PC-3 (cell line): ENCODE data around the gene MYRFL. TPM values are rescaled to one million over a fixed set of nuclear protein-coding genes. Genes with fewer than 3 reads are reported as not detected.

Source experiments
- ATAC-seq: fragments of 200-7000 bp; cut with Tn5 transposase; 2 replicates; pipeline ENCODE4 v1.9.1; 2020; ENCODE audit warnings: mild to moderate bottlenecking, moderate library complexity
- BruUV-seq: library from RNA; stranded (reverse); fragments of 400-500 nt; replicated peaks from 2 replicates; lab custom pipeline; 2021; lab: Mats Ljungman, UMichigan
- CTCF ChIA-PET: fragments of 300-600 bp; sonication (Branson Sonifier 250); formaldehyde crosslinking; loops from one replicate; lab custom pipeline; 2022; ENCODE audit warnings: antibody characterized with exemption; lab: Charles Lee
- POLR2A ChIA-PET: fragments of 300-600 bp; sonication (Branson Sonifier 250); formaldehyde crosslinking; loops from one replicate; lab custom pipeline; 2022; ENCODE audit warnings: antibody characterized with exemption; ENCODE audit not compliant: unreplicated experiment; lab: Charles Lee
- DNase-seq: peaks from one replicate; pipeline ENCODE4 v3.0.0-alpha.2; 2015
- H2AFZ ChIP-seq: fragments of 300-600 bp; sonication (generic); 2 replicates; pipeline ENCODE4 v1.6.0; 2016; ENCODE audit warnings: antibody characterized with exemption, low read length
- H3F3A ChIP-seq: fragments of 300-600 bp; sonication (generic); one replicate; pipeline ENCODE4 v1.6.0; 2017; ENCODE audit warnings: antibody characterized with exemption, low read length, control low read depth, mild to moderate bottlenecking; ENCODE audit not compliant: unreplicated experiment
- H3K27ac ChIP-seq: fragments of 300-600 bp; sonication (generic); 2 replicates; pipeline ENCODE4 v1.5.1; 2016; ENCODE audit warnings: mild to moderate bottlenecking, low read length
- H3K27me3 ChIP-seq: fragments of 300-600 bp; sonication (generic); 2 replicates; pipeline ENCODE4 v1.6.1; 2016; ENCODE audit warnings: low read length, mixed read lengths
- H3K36me3 ChIP-seq: fragments of 300-600 bp; sonication (generic); 2 replicates; pipeline ENCODE4 v1.6.1; 2016; ENCODE audit warnings: low read depth, mixed run types, low read length, mixed read lengths
- H3K4me1 ChIP-seq: fragments of 300-600 bp; sonication (generic); 2 replicates; pipeline ENCODE4 v1.5.1; 2016; ENCODE audit warnings: low read length; ENCODE audit not compliant: insufficient read depth
- H3K4me2 ChIP-seq: fragments of 300-600 bp; sonication (generic); 2 replicates; pipeline ENCODE4 v1.6.0; 2016; ENCODE audit warnings: low read length
- H3K4me3 ChIP-seq: fragments of 300-600 bp; sonication (generic); 2 replicates; pipeline ENCODE4 v1.5.1; 2016; ENCODE audit warnings: mild to moderate bottlenecking, low read length, mixed read lengths
- H3K79me2 ChIP-seq: fragments of 300-600 bp; sonication (generic); 2 replicates; pipeline ENCODE4 v1.6.1; 2017; ENCODE audit warnings: low read length, mixed read lengths
- H3K9ac ChIP-seq: fragments of 300-600 bp; sonication (generic); 2 replicates; pipeline ENCODE4 v1.6.0; 2016; ENCODE audit warnings: mild to moderate bottlenecking, low read length
- H3K9me2 ChIP-seq: fragments of 300-600 bp; sonication (generic); replicated peaks from 2 replicates; pipeline ENCODE4 v1.6.1; 2016; ENCODE audit warnings: mixed run types, low read length, mixed read lengths
- H3K9me3 ChIP-seq: fragments of 300-600 bp; sonication (generic); 2 replicates; pipeline ENCODE4 v1.6.1; 2016; ENCODE audit warnings: low read length, mixed read lengths
- H4K20me1 ChIP-seq: fragments of 300-600 bp; sonication (generic); 2 replicates; pipeline ENCODE4 v1.6.1; 2016; ENCODE audit warnings: low read length, mixed read lengths
- CTCF ChIP-seq: fragments of 300-600 bp; sonication (generic); conservative IDR thresholded peaks from 2 replicates; pipeline ENCODE4 v1.5.1; 2017; ENCODE audit warnings: antibody characterized with exemption, low read depth, mild to moderate bottlenecking, low read length
- EZH2 ChIP-seq: fragments of 300-600 bp; sonication (generic); IDR thresholded peaks from one replicate; pipeline ENCODE4 v1.6.1; 2017; ENCODE audit warnings: antibody characterized with exemption, mild to moderate bottlenecking, low read length; ENCODE audit not compliant: unreplicated experiment
- EZH2phosphoT487 ChIP-seq: fragments of 300-600 bp; sonication (generic); IDR thresholded peaks from 2 replicates; pipeline ENCODE4 v1.6.1; 2018; ENCODE audit warnings: mild to moderate bottlenecking, antibody characterized with exemption, low read length, borderline replicate concordance
- intact Hi-C: fragments of 100-400 bp; cut with micrococcal nuclease; formaldehyde crosslinking; loops from 2 replicates; pipeline ENCODE4 v1.9.0; 2023
- total RNA-seq: library from RNA; depleted of rRNA; stranded (reverse); fragments of >200 nt; gene quantifications from 2 replicates; pipeline ENCODE4 v1.2.3, GENCODE V29; 2014

Gene MYRFL
- total RNA-seq, 1 experiment from 2014 or later = not detected

GRCh38 chr12:69821456-69822159 is 3.4 kb upstream of the MYRFL start:
- no peaks in the 10 kb centered on the region for H3F3A ChIP-seq
- intact Hi-C loops = no loop called here
- POLR2A ChIA-PET = interaction anchor here (0.5 kb wide), 1 partner anchor 81 kb away, joined by 4 read pairs; no protein-coding TSS in a partner anchor
- H3K9me2 ChIP-seq = no peaks in the 10 kb centered on the region
- no peaks in the 10 kb centered on the region for H3K36me3 ChIP-seq
- CTCF ChIA-PET = no interaction called here
- peak; percentile 54 for DNase-seq
- no peaks in the 10 kb centered on the region for H4K20me1 ChIP-seq
- BruUV-seq = no TSS peak
- peak overlapping the region; percentile 3; the same call in 1 of the 2 replicates for H3K4me2 ChIP-seq
- H3K9ac ChIP-seq = no peak overlapping the region
- no peaks in the 10 kb centered on the region for H3K79me2 ChIP-seq
- no peak overlapping the region for H3K4me3 ChIP-seq
- H3K4me1 ChIP-seq = peaks cover 14% of the 10 kb centered on the region
- peak; percentile 33; the same call in 1 of the 2 replicates for ATAC-seq
- H3K27me3 ChIP-seq = no peaks in the 10 kb centered on the region
- no peaks in the 10 kb centered on the region for H3K9me3 ChIP-seq
- no peak overlapping the region for H3K27ac ChIP-seq
- H2AFZ ChIP-seq = no peak overlapping the region
- TF ChIP-seq EZH2phosphoT487 = no peak
- no peak for TF ChIP-seq CTCF
- TF ChIP-seq EZH2 = no peak

GRCh38 chr12:69822201-69822860 is 2.7 kb upstream of the MYRFL start:
- Histone ChIP-seq H3K27me3 (no peaks in the 10 kb centered on the region), H3K4me1 (peaks cover 14% of the 10 kb centered on the region), H3K79me2 (no peaks in the 10 kb centered on the region), H3K9me3 (no peaks in the 10 kb centered on the region), H4K20me1 (no peaks in the 10 kb centered on the region), H3K36me3 (no peaks in the 10 kb centered on the region), H3K4me3 (no peak overlapping the region), H3K4me2 (no peak overlapping the region), H2AFZ (no peak overlapping the region), H3K9ac (no peak overlapping the region), H3F3A (no peaks in the 10 kb centered on the region), H3K27ac (no peak overlapping the region), H3K9me2 (no peaks in the 10 kb centered on the region)
- POLR2A ChIA-PET = interaction anchor here (0.5 kb wide), 1 partner anchor 81 kb away, joined by 4 read pairs; no protein-coding TSS in a partner anchor
- no TSS peak for BruUV-seq
- intact Hi-C loops = no loop called here
- CTCF ChIA-PET = no interaction called here
- DNase-seq (no peak), ATAC-seq (peak; percentile 20; the same call in 1 of the 2 replicates)
- no peak for TF ChIP-seq EZH2
- TF ChIP-seq EZH2phosphoT487 = no peak
- no peak for TF ChIP-seq CTCF

- Histone ChIP-seq H2AFZ (no peak overlapping the region), H3F3A (no peaks in the 10 kb centered on the region), H4K20me1 (no peaks in the 10 kb centered on the region), H3K79me2 (no peaks in the 10 kb centered on the region), H3K27ac (no peak overlapping the region), H3K36me3 (no peaks in the 10 kb centered on the region), H3K9me3 (no peaks in the 10 kb centered on the region), H3K4me3 (no peak overlapping the region), H3K9me2 (no peaks in the 10 kb centered on the region), H3K4me2 (no peak overlapping the region), H3K4me1 (peaks cover 14% of the 10 kb centered on the region), H3K9ac (no peak overlapping the region), H3K27me3 (peaks cover 5% of the 10 kb centered on the region; the same call in 1 of the 2 replicates)
- ChIA-PET POLR2A (no interaction called here), CTCF (no interaction called here)
- ATAC-seq = no peak
- BruUV-seq = no TSS peak
- intact Hi-C loops = no loop called here
- TF ChIP-seq CTCF (no peak), EZH2 (no peak), EZH2phosphoT487 (no peak)
- DNase-seq = no peak
These were observed 999 bp upstream of the MYRFL start for GRCh38 chr12:69824028-69824427.
